GM21447 (cell line): ENCODE data around the gene NME9.

Experiments used
- ATAC-seq: cut with Tn5 transposase; IDR thresholded peaks from one replicate; pipeline ENCODE4 v1.9.1; 2021; ENCODE audit not compliant: unreplicated experiment

Gene NME9

GRCh38 chr3:138336454-138336999 is 6.9 kb upstream of the NME9 start:
- ATAC-seq: no peak

DNA sequence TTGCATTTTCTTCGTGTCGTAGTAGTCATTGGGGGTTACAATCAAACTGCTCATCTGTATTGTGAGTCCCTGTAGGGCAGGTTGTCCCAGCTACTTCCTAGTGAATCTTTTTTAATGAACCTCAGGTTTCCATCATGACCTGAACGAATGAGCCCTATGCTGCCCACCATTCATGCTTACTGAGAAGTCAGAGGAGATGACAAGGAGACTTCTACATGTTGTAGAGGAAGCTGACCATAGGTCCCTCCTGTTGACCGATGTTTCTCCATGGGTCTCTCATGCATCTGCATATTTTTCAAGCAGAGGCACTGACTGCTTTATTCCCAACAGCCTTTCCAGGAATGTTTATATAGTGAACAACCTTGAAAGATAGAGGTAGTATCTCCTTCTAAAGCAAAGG is 5.0 kb upstream of the NME9 start:
- ATAC-seq: no peak

- ATAC-seq: no peak
Observed at GRCh38 chr3:138332472-138333073, 2.9 kb upstream of the NME9 start.

- ATAC-seq: no peak
Observed at GRCh38 chr3:138331143-138331894, 1.7 kb upstream of the NME9 start.

DNA sequence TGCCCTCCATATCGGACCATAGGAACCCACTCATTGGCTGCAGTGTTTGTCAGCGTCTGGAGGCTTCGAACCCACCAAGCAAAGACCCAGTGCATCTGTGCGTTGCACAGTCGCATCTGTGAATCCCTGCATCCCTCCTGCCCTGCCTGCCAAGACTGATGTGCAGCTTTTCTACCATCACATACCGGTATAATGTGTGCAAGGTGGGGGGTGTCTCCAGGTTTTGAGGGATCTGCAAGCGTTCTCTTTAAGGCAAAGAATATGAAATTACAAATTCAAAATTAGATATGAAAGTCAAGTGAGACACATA is 288 bp upstream of the NME9 start:
- no peak for ATAC-seq

DNA sequence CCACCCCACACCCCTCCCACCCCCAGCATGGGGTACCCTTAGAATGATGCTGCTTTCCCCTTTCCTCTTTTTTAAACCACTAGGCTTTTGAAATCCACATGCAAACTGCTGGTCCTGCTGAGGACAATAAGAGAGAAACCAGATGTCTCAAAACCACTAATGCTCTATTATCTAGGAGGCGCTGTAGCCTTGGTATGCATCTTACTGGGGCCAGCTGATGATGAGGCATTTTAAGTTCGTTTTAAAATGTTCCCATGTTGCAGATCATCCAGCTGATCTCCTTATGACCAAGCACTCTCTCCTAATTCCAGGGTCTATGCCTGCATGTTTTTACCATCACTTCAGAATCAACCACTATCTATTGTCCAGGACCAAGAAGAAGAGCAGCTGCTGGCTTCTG is 1.3 kb downstream of the NME9 start:
- no peak for ATAC-seq

DNA sequence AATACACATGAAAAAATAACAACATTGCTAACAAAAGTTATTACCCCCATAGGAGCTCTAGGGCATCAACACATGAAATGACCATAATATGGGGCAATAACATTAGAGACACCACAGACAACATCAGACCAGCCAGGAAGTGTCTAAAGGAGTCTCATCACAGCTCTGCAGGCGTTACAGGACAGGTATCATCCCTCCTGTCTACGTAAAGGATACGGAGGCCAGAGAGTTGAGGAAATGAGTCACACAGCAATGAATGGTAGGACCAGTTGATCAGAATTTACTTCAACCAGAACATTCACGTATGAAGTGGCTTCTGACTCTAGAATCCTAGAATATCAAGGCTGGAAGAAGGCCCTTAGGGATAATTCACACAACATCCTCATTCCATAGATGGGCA is 1.8 kb downstream of the NME9 start:
- no peak for ATAC-seq

- ATAC-seq: no peak
Observed at GRCh38 chr3:138326866-138327595, 2.6 kb downstream of the NME9 start.

- ATAC-seq: no peak
Observed at GRCh38 chr3:138325990-138326389, 3.7 kb downstream of the NME9 start.

GRCh38 chr3:138323971-138324370 is 5.7 kb downstream of the NME9 start:
- no peak for ATAC-seq

DNA sequence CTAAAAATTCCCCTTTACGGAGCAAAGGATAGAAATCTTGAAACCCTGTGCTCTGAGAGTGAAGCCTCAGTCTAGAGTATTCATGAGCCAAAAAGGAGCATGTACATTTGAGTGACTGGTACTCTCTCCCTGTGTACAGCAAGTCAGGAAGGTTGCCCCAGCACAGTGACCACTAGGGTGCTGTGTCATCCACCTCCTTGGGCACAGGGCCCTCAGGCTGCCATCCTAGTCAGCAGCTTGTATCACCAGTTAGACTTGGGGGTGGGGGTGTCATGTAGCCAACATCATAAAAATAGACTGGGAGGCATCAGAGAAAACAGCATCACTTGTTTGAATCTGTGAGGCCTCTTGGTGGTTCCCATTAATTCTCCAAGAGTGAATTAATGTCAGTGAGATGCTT is 12.0 kb downstream of the NME9 start:
- no peak for ATAC-seq

DNA sequence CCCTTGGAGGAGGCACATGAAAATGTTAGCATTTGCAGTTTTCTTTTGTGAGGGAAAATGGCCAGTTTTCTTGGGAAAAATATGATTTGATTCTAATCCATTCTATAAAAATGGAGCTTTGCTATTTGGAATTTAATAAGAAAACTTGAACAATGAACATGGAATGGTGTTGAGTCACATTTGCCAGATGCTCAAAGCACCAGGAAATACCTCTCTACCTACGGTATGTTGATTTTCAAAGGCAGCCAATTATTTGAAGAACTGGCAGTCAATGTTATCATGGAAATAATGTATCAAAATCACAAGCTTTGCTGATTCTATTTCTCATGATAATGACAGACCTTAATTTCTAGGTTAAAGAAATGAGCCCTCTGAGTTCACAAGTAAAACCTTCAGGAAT is 14.9 kb downstream of the NME9 start:
- no peak for ATAC-seq

DNA sequence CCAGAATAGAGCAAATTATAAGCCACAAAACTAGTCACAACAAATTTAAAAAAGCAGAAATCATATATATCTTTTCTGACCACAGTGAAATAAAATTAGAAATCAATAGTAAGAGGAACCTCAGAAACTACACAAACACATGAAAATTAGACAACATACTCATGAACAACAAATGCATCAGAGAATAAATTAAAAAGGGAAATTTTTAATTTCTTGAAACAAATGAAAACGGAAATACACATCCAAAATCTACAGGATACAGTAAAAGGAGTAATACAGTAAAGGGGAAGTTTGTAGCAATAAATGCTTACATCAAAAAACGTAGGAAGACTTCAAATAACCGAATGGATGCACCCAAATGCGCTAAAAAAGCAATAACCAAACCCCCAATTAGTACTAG is 19.2 kb downstream of the NME9 start:
- ATAC-seq: no peak

GRCh38 chr3:138308783-138309182 is 20.9 kb downstream of the NME9 start:
- no peak for ATAC-seq

DNA sequence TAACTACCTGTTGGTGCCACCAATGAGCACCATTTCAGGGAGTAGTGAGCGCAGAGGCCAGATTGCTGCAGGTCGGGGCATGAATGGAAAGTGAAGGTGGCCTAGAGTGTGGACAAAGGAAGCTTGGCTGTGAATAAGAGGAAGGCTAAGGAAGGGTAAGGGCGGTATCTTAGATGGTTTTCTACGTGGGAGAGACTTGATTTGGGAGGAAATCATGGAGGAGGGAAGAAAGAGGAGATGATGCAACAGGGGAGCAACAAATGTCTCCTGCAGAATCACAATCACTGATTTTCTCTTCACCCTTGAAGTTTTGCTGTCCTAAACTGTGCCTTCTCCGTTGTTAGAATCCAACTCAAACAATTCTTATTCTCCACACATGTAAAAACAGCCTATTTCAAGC is 21.8 kb downstream of the NME9 start:
- no peak for ATAC-seq

DNA sequence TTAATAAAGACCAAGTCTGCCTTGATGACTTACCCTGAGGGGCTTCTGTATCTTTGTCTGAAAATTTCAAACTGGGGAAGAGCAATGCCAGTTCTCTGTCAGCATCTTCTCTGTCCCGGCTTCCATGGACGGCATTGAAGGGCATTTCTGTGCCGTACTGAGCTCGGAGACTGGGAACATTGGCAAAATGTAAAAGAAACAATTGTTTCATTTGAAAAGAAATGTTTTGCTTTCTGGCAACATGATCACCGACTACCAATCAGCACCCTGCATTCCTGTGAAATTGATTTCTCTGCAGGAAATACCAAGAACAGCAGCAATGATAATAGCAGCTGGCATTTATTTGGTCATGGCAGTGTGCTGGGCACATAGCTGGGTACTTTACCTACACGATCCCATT is 26.2 kb downstream of the NME9 start:
- no peak for ATAC-seq

- no peak for ATAC-seq
Observed at GRCh38 chr3:138300647-138301046, 29.0 kb downstream of the NME9 start.

- no peak for ATAC-seq
Observed at GRCh38 chr3:138297876-138298275, 31.8 kb downstream of the NME9 start.

DNA sequence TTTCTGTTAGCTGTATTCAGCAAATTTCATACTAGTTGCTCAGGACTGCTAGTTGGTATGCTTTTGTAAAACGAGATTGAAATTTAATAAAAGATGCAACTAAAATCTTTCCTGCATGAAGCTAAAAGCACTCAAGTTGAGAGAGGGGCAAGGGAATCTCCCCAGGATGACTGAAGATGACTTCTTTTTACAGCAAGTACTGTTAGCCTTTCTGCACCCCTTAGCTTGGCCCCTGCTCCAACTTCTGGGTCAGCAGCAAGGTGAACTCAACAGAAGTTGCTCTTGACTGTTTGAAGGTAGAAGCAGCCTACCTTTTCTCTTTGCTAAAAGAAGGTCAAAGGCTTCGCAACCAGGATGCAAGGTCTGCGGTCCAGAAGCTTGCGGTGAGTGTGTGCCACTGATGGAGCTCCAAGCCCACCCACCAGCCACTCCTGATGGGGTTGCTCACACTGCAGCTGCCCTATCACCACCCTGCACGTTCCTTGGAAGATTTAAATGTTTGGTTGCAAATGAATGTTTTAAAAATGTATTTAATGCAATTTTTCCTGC is 32.5 kb downstream of the NME9 start:
- ATAC-seq: no peak

- ATAC-seq: no peak
Observed at GRCh38 chr3:138296639-138297038, 33.0 kb downstream of the NME9 start.

- ATAC-seq: no peak
Observed at GRCh38 chr3:138289701-138290100, 40.0 kb downstream of the NME9 start.

GRCh38 chr3:138289260-138289659 is 40.4 kb downstream of the NME9 start:
- ATAC-seq: no peak
